Activated CD4-positive, alpha-beta T cell treated with anti-CD3 and anti-CD28 coated beads for 4 hours (primary cell): ENCODE measurements around the gene DSTN.
A peak's percentile ranks its signal among the peaks of the same experiment; 100 is the strongest.

ENCODE experiments used
- DNase-seq, 2 donors: peaks; one replicate each; pipeline ENCODE4 v3.0.0-alpha.2; 2020

DSTN gene

GRCh38 chr20:17640146-17640874 is 70.4 kb downstream of the DSTN start:
- DNase-seq = no peak

GRCh38 chr20:17640875-17641378 is 71.1 kb downstream of the DSTN start:
- no peak for DNase-seq

- no peak for DNase-seq
Measured at GRCh38 chr20:17641520-17641964, 71.7 kb downstream of the DSTN start.

- DNase-seq = no peak
Measured at GRCh38 chr20:17641993-17642392, 72.1 kb downstream of the DSTN start.

GRCh38 chr20:17642404-17643269 is 72.8 kb downstream of the DSTN start:
- no peak for DNase-seq

- no peak for DNase-seq
Measured at GRCh38 chr20:17643531-17644188, 73.8 kb downstream of the DSTN start.

DNA sequence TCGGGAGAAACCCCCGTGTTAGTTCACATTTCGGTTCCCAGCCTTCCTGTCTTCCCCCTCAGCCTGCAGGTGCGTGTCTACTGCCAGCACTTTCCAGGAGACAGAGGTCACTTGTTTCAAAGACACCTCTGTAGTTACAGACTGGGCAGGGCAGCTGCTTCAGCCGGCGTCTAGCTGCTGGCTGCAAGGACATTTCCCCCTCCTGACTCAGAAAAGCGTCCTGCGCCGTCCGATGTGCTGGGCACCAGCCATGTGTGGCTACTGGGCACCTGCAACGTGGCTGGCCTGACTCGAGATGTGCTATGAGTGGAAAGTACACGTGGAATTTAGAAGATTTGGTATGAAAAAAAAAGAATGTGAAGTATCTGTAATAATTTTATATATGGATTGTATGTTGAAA is 74.6 kb downstream of the DSTN start:
- DNase-seq = no peak

- DNase-seq = no peak
Measured at GRCh38 chr20:17645010-17645409, 75.1 kb downstream of the DSTN start.

DNA sequence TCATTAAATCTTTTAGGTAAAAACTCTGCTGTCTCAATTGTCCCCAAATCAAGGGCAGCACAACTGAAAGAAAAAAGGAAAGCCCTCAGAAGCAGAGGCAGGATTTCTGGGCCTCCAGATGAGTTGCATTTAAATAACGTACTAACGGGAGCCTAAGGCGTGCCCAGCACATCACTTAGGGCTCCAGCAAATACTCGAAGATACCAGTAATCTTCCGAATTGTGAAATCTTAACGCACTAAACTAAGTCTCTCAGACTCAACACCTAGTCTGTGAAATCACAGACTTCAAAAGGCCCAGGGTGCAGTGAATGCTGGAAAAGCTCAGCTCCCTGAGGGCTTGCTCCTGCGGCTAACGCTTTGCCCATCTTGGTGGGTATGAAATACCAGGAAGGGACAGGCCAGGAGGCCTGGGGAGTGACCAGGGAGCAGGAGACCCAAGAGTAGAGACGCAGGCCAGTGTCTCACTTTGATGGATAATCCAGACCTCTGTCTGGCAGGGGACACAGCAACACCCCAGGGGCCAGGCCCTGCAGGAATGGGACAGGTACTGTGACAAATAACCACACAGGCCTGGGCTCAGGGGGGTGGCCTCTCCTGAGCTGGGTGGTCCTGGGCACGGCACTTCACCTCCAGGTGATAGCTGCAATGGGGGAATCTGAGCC is 75.8 kb downstream of the DSTN start:
- no peak for DNase-seq

DNA sequence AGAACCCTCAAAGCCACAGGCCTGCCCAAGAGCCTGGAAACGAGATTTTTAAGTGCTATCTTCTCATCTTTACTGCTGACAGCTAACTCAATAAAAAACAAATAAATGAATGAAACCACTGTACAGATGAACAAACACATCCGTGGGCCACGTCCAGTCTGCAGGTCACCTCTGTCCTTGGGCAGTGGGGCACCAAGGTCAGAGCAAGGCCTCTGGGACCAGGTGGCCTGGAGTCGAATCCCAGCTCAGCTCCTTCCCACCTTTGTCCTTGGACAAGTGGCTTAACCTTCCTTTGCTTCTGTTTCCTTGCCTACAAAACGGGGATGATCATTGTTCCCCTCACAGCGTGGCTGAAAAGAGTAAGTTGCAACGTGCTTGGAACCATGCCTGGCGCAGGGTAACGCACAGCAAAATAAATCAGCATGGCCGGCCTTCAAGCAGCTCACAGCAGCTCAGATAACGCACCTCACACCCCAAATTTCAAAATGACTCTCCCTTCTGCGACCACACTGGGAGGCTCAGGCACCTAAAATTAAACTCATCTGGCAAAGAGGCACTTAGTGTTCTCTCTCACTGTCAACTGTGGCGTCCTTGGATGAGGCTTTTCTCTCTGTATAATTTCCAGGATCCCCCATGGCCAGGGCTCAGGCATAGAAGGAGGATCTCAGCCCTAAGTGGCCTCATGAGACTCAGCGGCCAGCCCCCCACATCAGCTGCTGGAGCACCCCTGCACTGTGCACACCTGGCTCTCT is 76.5 kb downstream of the DSTN start:
- no peak for DNase-seq

GRCh38 chr20:17646961-17647301 is 77.1 kb downstream of the DSTN start:
- DNase-seq = no peak

GRCh38 chr20:17647391-17648314 is 77.8 kb downstream of the DSTN start:
- no peak for DNase-seq

- DNase-seq = no peak
Measured at GRCh38 chr20:17648315-17648646, 78.4 kb downstream of the DSTN start.

- DNase-seq = peak; percentile 29
Measured at GRCh38 chr20:17648791-17649730, 79.2 kb downstream of the DSTN start.

DNA sequence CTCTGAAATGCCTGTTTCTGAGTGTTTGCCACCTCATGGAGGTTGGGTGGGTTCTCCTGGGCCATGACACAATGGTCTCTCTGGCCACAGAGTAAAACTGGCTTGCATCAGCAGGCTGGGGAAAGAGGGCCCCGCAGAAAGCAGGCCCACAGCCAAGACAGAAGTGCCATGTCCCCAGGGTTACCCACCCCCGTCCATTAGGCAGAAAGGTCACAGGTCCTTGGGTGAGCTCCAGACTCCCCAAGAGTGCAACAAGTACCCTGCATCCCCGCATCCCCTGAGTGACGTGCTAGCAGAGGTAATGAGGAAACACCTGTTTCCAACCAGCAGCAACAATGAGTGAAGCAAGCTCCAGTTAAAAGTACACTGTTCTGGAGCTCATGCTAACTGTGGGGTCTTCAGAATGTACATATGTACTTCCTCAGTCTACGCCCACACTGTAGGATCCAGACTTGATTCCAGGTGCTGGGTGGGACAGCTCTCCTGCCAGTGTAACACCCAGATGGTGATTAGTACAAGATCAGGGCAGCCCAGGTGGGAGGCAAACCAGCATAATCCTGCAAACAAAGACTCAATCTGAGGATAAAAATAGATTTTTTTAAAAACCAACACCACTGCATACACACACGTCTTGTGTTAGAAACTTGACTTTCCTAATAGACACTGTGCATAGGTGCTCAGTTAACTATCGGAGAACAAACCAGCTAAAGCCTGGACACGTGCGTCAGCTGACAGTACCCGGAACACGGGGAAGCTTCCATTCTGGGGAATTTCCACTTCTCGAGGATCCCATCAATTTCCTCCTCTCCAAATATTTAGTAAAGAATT is 80.6 kb downstream of the DSTN start:
- no peak for DNase-seq

DNA sequence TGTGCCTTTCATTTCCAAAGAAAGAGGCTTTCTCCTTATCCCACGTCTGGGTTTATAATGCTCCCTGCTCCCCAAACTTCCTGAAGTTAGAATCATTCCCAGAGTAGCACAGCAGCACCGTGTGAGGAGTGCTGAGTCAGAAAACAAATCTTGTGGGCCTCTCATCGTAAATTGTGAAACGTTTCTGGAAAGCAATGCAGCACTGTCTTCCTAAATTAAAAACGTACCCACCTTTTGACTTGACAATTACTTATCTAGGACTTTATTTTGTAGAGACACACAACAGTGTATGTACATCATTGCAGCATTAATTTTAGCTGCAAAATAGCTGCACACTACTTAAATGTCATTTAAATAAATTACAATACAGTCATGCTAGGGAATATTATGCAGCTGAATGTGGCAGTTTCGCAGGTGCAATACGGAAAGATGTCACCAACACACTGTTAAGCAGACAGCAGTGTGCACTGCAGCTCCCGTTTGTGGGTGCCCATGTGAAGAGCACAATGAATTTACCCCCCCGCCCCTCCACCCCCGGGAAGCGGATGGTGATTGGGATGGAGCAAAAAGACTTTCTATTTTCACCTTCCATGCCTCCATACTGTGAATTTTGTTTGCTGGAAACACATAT is 81.4 kb downstream of the DSTN start:
- no peak for DNase-seq

DNA sequence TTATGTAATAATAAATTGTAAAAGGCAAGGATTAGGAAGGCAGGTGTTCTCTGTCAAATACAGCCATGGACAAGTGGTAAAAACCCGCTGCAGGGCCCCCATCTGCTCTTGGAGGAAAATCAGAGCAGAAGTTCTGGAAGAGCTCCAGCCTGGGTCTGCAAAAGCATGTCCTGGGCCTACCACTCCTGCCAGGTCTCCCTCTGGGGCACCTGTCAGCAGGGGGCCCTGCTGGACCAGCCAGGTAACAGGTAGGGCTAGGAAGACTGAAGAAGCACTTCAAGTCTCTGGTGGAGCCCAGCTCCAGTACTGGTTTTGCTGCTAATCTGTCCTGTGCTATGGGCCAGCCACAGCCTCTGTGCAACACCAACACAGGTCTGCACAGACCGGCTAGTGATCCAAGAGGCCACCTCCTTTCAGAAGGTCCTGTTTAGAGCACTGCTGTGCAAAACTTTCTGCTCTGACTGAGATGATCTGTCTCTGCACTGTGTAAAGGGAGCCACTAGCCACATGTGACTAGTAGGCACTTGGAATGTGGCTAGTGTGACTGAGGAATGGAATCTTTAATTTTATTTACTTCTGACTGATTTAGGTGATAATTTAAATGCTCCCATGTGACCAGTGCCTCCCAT is 82.0 kb downstream of the DSTN start:
- DNase-seq = no peak

- no peak for DNase-seq
Measured at GRCh38 chr20:17652411-17652810, 82.5 kb downstream of the DSTN start.
